ENCODE results near the gene NAA80.

The NAA80 gene

DNA sequence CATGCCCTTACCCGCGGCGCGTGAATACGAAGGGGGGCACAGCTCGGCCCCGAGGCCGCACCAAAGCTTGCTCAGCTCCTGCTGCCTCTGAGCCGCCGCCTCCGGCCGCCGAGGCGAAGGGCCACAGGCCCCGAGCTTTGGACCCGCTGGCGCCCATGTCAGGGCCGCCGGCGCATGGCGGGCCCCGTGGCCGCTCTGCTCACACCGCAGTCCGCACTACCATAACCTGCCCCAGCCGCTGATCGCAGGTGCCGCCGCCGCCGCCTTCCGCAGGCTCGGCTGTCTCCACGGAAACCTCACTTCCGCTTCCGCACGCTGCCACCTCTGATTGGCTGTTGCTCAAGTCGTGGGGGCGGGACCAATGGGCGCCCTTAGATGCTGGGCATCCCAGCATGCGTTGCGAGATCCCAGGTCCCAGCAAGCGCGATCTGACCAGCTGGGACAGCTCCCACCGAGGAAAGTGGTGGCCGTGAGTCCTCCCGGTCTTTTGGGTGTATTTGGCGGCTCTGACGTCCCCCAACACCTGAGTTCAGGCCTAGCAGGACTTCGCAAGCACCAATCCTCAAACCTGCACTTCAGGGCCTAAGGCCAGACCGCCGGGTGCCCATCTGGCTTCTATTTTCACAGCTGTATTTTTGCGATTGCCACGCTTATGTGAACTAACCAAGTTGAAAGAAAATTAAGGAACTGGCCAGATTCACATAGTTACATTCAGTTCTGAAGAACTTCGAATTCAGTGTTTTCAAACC, 28.9 kb upstream of the NAA80 start, which contains the start of gene TUSC2:
Gene TUSC2 (minus strand): TSS at position 281 of the 749 bp plus-strand sequence. CDS start 124 bp downstream, at position 157.
- DNase-seq (ENCODE audit: low spot score) = peak; percentile 99

DNA sequence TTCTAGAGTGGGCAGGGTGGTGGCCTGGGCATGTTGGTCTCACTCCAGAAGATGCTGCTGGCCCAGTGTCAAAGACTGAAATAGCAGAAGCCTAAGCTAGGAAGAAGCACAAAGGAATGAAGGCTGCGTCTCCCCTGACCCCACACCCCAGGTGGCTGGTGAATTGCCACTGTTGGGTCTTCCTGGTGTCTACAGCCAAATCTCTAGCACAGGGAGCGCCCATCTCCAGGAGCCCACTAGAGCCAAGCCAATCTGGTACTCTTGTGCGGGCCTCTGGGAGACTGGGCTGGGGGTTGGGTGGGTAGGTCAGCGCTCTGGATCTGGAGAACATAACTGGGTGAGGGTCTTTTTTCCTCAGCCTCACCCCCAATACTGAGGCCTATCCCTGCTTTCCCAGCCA, 27.9 kb upstream of the NAA80 start:
- no peak for DNase-seq (ENCODE audit: low spot score)

DNA sequence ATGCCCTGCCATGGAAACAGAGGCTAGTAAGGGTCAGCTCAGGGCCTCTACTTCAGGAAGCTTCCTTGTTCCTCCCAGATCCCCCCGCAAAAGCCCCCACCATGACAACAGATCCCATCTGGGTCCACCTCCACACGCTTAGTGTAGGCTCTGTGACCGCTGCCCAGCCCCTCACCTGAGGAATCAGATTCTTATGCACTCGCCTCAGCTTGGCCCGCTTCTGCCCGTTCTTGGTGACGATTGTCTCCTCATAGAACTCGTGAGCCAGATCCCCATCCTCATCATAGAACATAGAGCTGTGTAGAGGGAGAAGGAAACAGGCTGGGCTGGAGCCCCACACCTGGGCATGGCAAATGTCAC, 27.0 kb upstream of the NAA80 start:
- no peak for DNase-seq (ENCODE audit: low spot score)

DNA sequence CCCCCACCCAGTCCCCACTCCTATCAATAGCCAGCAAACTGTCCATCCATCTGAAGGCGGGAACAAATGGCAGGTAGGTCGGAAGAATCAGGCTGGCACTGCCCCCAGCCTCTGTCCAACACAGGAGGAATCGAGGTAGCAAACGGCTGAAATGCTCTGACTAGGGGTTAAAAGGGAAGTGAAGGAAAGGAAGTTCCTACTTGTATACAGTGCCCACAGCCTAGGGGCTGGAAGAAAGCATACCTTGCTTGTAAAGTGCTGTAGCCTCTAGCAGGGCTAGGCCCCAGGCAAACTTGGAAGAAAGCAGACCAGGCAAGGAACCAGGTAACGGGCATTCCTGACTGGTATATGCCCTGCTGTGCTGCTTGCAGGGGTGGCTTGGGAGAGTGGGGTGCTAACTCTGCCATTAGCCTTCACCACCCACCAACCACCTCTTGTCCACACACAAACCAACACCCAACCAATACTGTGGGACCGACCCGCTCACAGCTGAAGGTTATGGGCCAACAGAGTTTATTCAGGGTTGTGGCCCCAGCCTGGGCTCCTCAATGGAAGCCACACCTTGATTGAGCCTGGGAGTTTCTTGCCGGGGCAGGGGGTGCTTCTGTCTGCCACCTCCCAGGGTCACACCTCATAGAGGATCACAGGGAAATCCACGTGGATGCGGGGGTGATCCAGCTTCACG, 26.4 kb upstream of the NAA80 start:
- no peak for DNase-seq (ENCODE audit: low spot score)

DNA sequence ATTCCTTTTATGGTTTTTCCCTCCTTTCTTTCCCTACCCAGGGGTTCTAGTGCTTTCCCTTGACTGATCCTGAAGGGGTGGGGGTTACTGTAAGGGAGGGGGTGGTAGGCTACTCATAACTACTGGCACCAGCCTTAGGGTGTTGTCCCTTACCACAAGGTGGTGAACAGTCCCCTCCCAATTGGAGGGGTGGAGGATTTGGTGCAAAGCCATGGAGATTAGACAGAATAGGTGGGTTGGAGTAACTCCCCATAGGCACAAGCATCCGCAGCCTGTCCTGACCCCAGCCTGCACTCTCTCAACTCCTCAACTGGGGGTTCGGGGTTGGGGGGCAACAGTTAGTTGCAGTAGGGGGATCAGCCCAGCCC, 25.9 kb upstream of the NAA80 start:
- DNase-seq (ENCODE audit: low spot score) = peak; percentile 40

DNA sequence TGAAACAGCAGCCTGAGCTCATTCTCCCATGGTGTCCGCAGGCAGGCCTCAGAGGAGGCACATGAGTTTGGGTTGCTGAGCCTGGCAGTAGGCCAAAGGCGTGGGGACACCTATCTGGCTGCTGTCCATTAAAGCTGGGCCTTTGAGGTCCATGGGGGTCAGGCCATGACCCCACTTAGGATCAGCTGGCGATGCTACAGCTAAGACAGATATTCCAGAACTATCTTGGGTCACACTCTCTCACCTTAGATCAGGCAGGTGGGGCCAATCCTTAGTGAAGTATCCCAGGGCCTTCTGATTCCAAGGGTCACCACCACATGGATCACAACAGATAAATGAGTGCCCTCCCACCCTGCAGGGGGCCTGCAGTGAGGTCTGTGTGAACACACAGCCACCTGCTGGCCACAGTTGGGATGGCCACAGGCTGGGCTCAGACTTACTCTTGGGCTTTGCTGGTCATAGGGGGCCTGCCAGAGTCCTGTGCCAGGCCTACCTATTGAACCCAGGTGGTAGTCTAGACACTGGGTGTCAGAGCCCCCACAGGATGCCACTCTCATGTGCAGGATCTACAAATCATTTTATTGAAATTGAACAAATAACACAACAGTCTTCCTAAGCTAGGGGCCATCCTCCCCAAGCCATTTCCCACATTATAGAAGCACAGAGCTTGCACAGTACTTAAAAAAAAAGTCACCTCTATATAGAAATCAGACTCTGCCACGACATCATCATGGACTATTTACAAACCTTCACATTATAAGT, 25.3 kb upstream of the NAA80 start:
- peak; percentile 71 for DNase-seq (ENCODE audit: low spot score)

DNA sequence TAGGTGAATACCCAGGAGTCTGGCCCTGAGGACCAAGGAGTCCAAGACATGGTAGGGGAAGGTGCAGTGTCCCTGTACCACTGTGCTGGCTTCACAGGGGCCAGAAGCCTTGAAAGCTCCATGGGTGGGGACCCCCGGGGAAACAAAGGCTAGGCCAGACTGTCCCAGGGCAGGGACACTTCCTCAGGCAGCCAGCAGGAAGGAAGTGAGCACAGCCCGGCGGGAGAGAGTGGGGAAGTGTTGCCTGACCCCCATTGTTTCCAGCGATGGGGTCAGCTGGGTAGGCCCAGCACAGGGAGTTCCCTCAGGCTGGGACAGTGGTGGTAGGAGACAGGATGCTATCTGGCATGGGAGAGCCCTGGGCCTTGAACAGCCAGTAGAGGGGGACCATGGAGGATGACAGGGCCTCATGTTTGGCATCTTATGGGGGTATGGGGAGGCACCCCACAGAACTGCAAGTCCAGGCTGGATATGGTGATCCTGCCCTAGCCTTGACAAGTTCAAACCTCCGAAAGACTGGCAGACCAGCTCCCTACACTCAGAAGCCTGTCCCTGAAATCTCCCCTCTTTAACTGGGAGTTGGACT, 24.5 kb upstream of the NAA80 start:
- no peak for DNase-seq (ENCODE audit: low spot score)

DNA sequence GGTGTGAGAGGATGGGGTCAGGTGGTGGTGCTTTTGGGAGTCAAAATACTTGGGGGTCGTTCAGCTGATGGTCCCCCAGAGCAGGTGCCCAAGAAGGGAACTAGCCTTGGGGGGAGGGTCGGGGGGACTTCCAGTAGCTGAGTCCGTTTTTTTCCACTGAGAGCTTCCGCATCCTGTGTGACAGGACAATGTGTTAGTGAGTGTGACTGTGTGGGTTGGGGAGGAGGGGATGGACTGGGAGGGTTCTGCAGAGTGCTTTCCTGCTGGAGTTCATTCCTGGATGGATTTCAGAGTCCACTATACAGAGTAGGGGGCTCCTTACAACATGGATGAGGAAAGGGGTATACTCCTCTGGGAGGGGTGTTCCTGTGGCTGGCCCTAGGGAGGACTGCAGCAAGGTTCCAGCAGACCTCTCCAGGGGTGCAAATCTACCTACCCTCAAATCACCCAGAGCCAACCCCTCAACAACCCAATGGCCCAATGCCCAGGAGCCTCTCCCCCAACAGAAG, 23.9 kb upstream of the NAA80 start:
- DNase-seq (ENCODE audit: low spot score) = no peak

DNA sequence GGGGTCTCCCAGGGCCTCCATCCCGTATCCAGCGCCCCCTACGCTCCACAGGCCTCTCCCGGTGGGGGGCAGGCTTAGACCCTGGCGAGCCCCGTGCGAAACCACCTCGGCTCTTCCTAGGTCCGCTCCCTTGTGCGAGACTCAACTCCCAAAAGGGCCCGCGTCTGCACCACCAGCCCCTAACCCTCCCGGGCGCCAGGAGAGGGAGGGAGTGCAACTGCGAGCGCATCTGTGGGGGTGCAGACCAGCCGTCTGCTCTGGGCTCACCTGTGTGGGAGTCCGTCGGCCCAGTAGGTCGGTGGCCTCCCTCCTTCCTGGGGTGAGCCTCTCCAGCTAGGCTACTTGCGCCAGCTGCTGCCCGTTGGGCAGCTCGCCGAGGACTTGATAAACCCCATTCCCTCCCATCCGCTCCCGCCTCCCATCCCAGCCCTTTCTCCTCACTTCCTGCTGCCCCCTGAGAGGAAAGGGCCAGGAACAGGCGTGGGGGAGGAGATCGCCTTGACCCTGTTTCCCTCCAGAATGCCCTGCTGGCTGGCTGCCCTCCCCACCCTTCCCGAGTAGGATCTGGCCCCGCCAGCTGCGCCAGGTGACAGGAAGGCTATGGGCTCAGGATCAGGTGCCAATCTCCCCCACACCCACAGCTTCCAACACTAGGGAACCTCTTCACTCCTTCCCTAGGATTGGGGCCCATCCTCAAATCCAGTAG, 23.3 kb upstream of the NAA80 start, which contains the start of gene HYAL2:
Gene HYAL2 (minus strand): TSS at position 360 of the 706 bp plus-strand sequence. CDS start 2,256 bp downstream, outside the sequence.
- no peak for DNase-seq (ENCODE audit: low spot score)

DNA sequence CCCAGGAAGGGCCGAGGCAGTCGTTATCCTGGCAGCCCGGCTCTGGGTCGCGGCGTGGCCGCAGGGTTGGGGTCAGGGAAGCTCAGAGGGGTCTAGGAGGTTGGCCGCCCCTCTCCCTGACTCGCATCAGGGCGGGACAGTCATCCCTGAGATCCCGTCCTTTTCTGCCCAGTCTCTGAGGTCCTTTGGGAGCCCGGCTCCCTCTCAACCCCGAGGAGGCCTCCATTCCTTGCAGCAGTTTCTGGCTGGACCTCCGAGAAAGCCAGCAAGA, 22.8 kb upstream of the NAA80 start:
- no peak for DNase-seq (ENCODE audit: low spot score)

DNA sequence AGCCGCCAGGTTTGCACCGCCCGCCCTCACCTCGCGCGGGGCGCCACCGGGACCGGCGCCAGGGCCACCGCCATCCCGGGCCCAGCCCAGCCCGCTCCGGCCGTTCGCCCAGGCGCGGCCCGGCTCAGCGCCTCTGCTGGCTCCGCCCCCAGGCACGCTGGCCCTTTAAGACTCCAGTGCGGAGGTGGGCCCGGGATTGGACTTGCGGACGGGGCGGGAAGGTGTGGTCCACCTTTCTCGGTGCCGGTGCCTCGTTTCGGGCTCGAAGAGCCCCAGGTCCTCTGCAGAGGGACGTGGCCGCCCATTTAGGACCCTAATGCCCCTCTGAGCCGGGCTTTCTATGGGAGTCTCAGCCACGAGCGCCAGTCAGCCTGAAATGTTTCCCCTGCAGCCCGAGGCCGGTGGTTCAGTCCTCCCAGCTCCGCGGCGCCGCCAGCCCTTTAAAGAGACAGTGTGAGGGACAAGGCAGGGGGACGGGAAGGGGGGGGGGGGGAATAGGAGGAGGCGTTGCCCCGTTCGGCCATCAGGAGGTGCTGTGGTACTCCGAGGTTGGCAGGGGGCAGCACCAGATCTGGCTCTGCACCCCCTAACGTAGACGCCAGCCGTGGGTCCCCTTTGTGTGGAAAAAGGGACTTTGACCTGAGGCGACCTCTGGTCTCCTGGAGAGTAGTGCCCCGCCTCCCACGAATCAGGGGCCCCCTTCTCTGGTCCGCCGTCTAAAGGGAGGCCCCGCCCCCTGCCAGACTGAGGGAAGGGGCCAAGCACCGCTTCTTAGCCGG, 22.3 kb upstream of the NAA80 start:
- DNase-seq (ENCODE audit: low spot score) = peak; percentile 87

DNA sequence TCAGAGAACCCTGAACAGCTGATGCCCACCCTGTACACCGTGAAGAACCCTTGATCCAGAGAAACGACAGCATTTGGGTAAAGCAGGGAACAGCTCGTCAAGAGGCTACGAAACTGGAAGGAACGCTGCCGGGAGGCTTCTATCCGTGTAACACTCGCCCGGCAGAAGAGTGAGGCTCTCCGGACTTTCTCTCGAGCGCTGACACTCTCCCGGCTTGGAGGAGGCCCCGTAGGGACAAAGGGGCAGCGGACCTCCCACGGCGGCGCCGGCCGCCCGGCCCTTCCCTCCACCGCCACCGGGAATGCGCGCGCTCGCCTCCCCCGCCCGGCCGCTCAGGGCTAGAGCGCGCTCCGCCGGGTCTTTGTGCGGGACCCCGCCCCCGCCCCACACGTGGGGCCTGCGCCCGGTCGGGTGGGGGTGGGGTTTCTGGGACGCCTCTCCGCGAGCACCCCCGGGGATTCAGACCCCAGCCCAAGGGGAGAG, 21.7 kb upstream of the NAA80 start:
- DNase-seq (ENCODE audit: low spot score) = no peak

DNA sequence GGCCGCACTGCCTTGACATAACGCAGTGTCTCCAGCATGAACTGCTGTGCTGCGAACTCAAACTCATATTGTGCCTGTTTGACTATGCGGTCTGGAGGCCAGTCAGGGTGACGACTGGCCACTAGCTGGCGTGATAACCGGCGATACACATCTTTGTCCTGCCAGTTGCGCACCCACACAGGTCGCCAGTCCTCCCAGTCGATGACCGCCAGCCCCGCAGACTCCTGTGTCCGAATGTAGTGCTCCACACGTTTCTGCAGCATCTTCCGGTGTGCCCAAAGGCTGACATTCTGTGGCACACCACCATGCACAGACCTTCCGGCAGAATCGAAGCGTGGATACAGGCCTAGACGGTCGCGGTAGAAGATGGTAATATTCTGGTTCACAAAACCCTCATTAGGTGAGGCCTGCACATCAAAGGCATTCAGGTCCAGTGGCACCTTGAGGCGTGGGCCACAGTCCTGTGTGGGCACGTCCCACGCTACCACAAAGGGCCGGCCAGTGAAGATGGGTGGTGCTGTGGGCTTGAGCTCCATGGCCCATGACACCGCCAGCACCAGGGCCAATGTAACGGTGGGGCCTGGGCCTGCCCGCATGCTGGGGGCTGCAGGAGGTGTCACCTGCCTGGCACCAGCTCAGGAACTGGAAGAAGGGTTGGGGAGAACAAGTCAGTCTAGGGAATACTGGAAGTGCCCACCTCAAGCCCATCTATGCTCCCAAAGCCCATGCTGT, 20.9 kb upstream of the NAA80 start:
- no peak for DNase-seq (ENCODE audit: low spot score)

DNA sequence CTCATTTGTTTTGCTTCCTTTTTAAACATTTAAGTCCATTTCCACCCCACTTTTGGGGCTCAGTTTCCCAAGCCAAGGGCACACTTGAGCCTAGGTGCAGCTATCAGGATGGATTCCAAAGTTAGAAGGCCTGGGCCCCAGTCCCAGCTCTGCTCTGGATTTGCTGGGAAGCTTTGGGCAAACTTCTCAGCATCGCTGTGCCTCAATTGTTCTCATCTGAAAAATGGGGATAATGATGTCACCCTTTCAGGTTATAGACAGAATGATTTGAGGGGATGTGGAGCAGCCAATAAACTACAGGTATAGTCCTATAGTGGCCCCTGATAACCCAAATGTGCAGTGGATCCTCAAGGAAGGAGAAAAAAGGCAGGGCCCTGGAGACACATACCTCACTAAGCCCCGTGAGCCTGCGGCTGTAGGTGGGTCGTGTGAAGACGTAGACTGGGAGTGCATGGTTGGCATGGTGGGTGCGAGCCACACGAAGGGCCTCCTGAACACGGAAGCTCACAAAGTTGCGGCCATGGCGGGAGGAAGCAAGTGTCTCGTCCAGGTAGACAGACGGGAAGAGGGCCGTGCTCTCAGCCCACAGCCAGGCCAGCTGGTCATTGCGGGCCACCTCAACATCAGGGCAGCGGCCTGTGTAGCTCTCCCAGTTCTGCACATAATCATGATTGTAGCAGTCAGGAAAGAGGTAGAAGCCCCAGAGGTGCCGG, 20.1 kb upstream of the NAA80 start:
- no peak for DNase-seq (ENCODE audit: low spot score)

DNA sequence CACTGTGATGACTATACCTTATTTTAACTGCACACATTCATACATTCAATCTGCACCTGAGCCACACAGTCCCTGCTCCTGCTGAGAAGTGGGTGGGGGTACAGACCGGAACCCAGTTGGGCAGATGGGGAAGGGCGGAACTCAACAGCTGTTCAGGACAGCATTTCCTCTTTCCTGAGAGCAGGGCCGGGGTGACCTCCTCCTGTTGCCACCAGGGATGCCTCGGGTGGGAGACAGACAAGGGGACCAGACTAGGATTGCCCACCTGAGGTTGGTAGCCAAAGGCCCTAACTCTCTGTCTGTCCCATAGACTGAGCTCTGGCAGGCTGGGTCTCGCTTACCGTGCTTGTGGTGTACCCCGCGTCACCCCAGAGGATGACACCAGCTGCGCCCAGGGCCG, 19.4 kb upstream of the NAA80 start:
- DNase-seq (ENCODE audit: low spot score) = no peak

DNA sequence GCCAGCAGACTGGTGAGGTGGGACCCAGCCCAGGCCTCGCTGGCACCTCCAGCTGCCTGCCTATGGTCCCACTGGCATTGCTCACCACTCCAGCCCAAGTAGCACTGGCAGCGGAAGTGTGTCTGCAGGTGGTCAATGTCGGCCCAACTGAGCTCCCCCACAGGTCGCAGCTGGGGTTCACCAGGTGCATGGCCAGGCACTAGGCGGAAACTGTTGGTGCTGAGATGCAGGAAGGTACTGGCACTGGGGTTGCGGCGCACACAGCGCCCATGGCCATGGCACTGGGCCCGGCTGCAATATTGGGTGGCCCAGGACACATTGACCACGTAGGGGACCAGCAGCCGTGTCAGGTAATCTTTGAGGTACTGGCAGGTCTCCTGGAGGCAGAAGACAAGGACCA, 19.0 kb upstream of the NAA80 start:
- DNase-seq (ENCODE audit: low spot score) = no peak

DNA sequence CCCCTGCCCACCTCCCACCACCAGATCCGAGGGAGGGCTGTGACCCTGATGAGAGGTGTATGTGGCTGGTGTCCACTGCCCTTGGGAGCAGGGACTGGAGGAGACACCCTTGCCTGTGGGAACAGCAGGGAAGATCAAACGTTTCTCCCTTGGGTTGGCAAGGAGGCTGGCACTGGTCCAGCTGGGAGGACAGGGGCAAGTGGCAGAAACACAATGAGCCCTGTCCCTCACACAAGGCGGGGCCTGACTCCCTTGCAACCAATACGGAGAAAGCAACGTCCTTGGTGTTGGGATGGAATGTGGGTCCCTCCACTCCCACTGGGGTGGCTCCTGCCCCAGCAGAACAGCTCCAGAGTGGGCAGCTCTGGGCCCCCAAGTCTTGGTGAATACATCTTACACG, 18.1 kb upstream of the NAA80 start:
- no peak for DNase-seq (ENCODE audit: low spot score)

DNA sequence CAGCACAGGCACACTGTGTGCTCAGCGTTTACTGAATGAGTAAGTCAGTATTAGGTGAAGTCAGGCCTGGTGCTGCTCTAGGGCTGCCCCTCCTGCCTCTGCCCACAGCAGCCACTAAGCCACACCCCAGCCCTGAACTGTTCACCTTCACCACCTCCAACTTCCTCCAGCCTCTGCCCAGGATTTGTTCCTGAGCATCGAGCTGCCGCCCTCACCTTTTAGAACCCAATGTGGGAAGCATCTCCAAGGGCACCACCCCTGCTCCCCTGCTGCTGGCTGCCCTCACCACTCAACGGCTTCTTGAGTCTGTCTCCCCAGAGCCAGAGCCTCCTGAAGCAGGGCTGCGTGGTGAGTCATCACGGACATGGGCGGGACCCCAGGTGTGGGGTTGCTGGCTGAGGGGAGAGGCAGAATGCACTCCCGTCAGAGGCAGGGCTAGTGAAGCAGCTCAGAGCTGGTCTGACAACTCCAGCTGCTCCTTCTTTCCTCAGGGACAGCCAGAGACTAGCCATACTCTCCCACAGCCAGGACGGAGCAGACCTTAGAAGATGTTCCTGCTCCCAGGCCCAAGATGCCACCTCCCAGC, 17.5 kb upstream of the NAA80 start:
- no peak for DNase-seq (ENCODE audit: low spot score)

DNA sequence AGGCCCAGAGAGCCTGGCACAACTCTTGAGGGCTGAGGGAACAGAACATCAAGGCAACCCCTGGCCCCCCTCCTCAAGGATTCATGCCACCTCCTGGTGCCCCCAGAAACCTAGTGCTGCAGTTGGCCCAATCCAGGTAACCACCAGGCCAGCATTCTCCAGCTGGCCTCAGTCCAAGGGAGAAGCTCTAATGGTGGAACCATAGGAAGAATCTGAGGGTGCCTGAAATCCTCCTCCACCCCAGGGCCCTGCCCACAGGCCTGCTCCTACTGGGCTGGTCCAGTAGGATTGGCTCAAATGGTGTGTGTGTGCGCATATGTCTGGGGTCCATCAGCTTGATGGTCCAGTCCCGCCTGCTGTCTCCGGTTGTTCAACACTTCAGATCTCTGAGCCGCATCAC, 15.6 kb upstream of the NAA80 start:
- DNase-seq (ENCODE audit: low spot score) = no peak

Measured in hematopoietic multipotent progenitor cell treated with erythropoietin and hydrocortisone succinate and interleukin-3 and kit ligand, for 15 days (in vitro differentiated cells).